HFFc6 (cell line): Measurements from ENCODE around the gene NXF1. TPM values are rescaled to one million over a fixed set of nuclear protein-coding genes. Genes with fewer than 3 reads are reported as not detected.
"Not testable (repeated sequence)": the region's sequence is repeated elsewhere in the genome, so short reads cannot be mapped to it uniquely, and the experiment has no call there.

ENCODE experiments used
- DNase-seq: peaks from one replicate; pipeline ENCODE4 v3.0.0-alpha.2; 2018
- H3K27ac Mint-ChIP-seq: 2 replicates; pipeline ENCODE4 v1.8.0; 2020; ENCODE audit warnings: mild to moderate bottlenecking, mixed read lengths
- H3K27me3 Mint-ChIP-seq: 2 replicates; pipeline ENCODE4 v1.8.0; 2021; ENCODE audit warnings: mild to moderate bottlenecking, moderate library complexity, mixed read lengths; ENCODE audit not compliant: insufficient read depth
- H3K36me3 Mint-ChIP-seq: 2 replicates; pipeline ENCODE4 v1.8.0; 2021; ENCODE audit warnings: low read depth, mixed read lengths
- H3K4me1 Mint-ChIP-seq: 2 replicates; pipeline ENCODE4 v1.8.0; 2020; ENCODE audit warnings: low read depth, mixed read lengths
- H3K4me3 Mint-ChIP-seq: 2 replicates; pipeline ENCODE4 v1.8.0; 2020; ENCODE audit warnings: mild to moderate bottlenecking, moderate library complexity, mixed read lengths
- H3K9me3 Mint-ChIP-seq: 2 replicates; pipeline ENCODE4 v1.8.0; 2020; ENCODE audit warnings: mild to moderate bottlenecking, mixed read lengths
- CTCF ChIP-seq: fragments of 200-600 bp; sonication (generic); IDR thresholded peaks from 2 replicates; pipeline ENCODE4 v1.5.0; 2021; ENCODE audit warnings: antibody characterized with exemption, mild to moderate bottlenecking
- microRNA-seq: library from miRNA; unstranded; fragments of <30 nt; microRNA quantifications from one replicate; pipeline ENCODE4, GENCODE V29; 2019
- total RNA-seq, 6 experiments: library from RNA; stranded (reverse); fragmentation: NEBNext Ultra II Directional; extraction: Animal tissue kit (Norgen Biotek cat#: 25700); gene quantifications; 2 replicates in 1 of 6; 3 replicates in 5 of 6; pipeline ENCODE4 v1.2.3, GENCODE V29; 2021

NXF1 gene
- total RNA-seq, 6 experiments from 2014 or later, result 51.5 to 57.7 (median 55.0) TPM

- H3K4me1 Mint-ChIP-seq, result peaks cover 5% of the 10 kb centered on the region; the same call in 1 of the 2 replicates
- no peak for DNase-seq
- H3K36me3 Mint-ChIP-seq, result peaks cover 10% of the 10 kb centered on the region; the same call in 1 of the 2 replicates
- H3K9me3 Mint-ChIP-seq, result no peaks in the 10 kb centered on the region
- H3K4me3 Mint-ChIP-seq, result no peak overlapping the region; the same call in 1 of the 2 replicates
- peaks cover 6% of the 10 kb centered on the region for H3K27me3 Mint-ChIP-seq
- no peak for TF ChIP-seq CTCF
- no peak overlapping the region for H3K27ac Mint-ChIP-seq
Observed at GRCh38 chr11:62752177-62752785, 53.0 kb downstream of the NXF1 start.

- not testable (repeated sequence) for H3K4me1 Mint-ChIP-seq, DNase-seq, H3K27ac Mint-ChIP-seq, H3K27me3 Mint-ChIP-seq, H3K36me3 Mint-ChIP-seq, H3K4me3 Mint-ChIP-seq, H3K9me3 Mint-ChIP-seq
Observed at GRCh38 chr11:62749931-62750330, 55.3 kb downstream of the NXF1 start.

- no peak for TF ChIP-seq CTCF
- DNase-seq, result no peak
- Mint-ChIP-seq H3K27ac (no peak overlapping the region), H3K4me3 (no peak overlapping the region), H3K9me3 (no peaks in the 10 kb centered on the region), H3K4me1 (no peaks in the 10 kb centered on the region), H3K27me3 (no peaks in the 10 kb centered on the region), H3K36me3 (peaks cover 10% of the 10 kb centered on the region; the same call in 1 of the 2 replicates)
Observed at GRCh38 chr11:62747475-62748160, 57.6 kb downstream of the NXF1 start.

Small RNA genes lying within 50 kb of the gene (microRNA-seq; reads per million reads assigned to microRNA genes)
- gene MIR6514 (3.9 reads per million), gene MIR6748 (not detected)

Other genes starting within 250 kb of the NXF1 start
- gene EEF1G, start 231.5 kb downstream of the NXF1 start, total RNA-seq, result 1,000 to 10,000 TPM; 1,302 to 1,474 (median 1,327) TPM
- gene TUT1, start 213.9 kb downstream of the NXF1 start, total RNA-seq, result 10 to 100 TPM; 14.6 to 18.0 (median 16.9) TPM
- 100 to 1,000 TPM in 2 of 6 experiments, 10 to 100 TPM in 4; 89.6 to 106 (median 95.8) TPM for gene MTA2, start 203.6 kb downstream of the NXF1 start, total RNA-seq
- 10 to 100 TPM; 32.5 to 39.6 (median 36.4) TPM for gene EML3, start 192.7 kb downstream of the NXF1 start, total RNA-seq
- gene ROM1, start 192.2 kb downstream of the NXF1 start, total RNA-seq, result 1 to 10 TPM; 2.3 to 4.8 (median 3.2) TPM
- 10 to 100 TPM; 57.9 to 93.2 (median 63.0) TPM for gene B3GAT3, start 183.5 kb downstream of the NXF1 start, total RNA-seq
- gene GANAB, start 158.8 kb downstream of the NXF1 start, total RNA-seq, result 100 to 1,000 TPM; 331 to 450 (median 416) TPM
- gene INTS5, start 152.1 kb downstream of the NXF1 start, total RNA-seq, result 10 to 100 TPM; 19.1 to 26.6 (median 23.3) TPM
- 10 to 100 TPM; 56.1 to 74.6 (median 64.8) TPM for gene C11orf98, start 140.2 kb downstream of the NXF1 start, total RNA-seq
- gene CSKMT, start 140.1 kb downstream of the NXF1 start, total RNA-seq, result 10 to 100 TPM; 12.3 to 23.6 (median 17.2) TPM
- gene UQCC3, start 133.8 kb downstream of the NXF1 start, total RNA-seq, result 10 to 100 TPM in 5 of 6 experiments, 1 to 10 TPM in 1; 9.8 to 14.2 (median 11.3) TPM
- 1 to 10 TPM; 2.8 to 4.5 (median 3.7) TPM for gene LBHD1, start 133.2 kb downstream of the NXF1 start, total RNA-seq
- 100 to 1,000 TPM in 3 of 6 experiments, 10 to 100 TPM in 3; 85.2 to 114 (median 96.5) TPM for gene UBXN1, start 126.4 kb downstream of the NXF1 start, total RNA-seq
- 1 to 10 TPM; 1.2 to 4.0 (median 1.4) TPM for gene LRRN4CL, start 115.9 kb downstream of the NXF1 start, total RNA-seq
- gene BSCL2, start 98.0 kb downstream of the NXF1 start, total RNA-seq, result 10 to 100 TPM; 50.7 to 67.4 (median 56.8) TPM
- not detected for gene GNG3, start 97.8 kb downstream of the NXF1 start, total RNA-seq
- 10 to 100 TPM; 34.5 to 44.6 (median 41.6) TPM for gene HNRNPUL2, start 78.0 kb downstream of the NXF1 start, total RNA-seq
- gene TTC9C, start 77.0 kb downstream of the NXF1 start, total RNA-seq, result 10 to 100 TPM; 46.2 to 52.7 (median 50.0) TPM
- 10 to 100 TPM in 1 of 6 experiments, 1 to 10 TPM in 5; 7.9 to 10.8 (median 8.9) TPM for gene ZBTB3, start 51.3 kb downstream of the NXF1 start, total RNA-seq
- 10 to 100 TPM; 77.6 to 83.8 (median 81.4) TPM for gene POLR2G, start 43.9 kb downstream of the NXF1 start, total RNA-seq
- gene TAF6L, start 34.0 kb downstream of the NXF1 start, total RNA-seq, result 10 to 100 TPM in 5 of 6 experiments, 1 to 10 TPM in 1; 9.9 to 12.7 (median 10.6) TPM
- 10 to 100 TPM; 47.2 to 66.3 (median 52.7) TPM for gene TMEM179B, start 18.0 kb downstream of the NXF1 start, total RNA-seq
- 10 to 100 TPM; 12.8 to 15.0 (median 13.6) TPM for gene TMEM223, start 13.4 kb downstream of the NXF1 start, total RNA-seq
- gene STX5, start 26.6 kb upstream of the NXF1 start, total RNA-seq, result 10 to 100 TPM; 41.4 to 54.6 (median 47.8) TPM
- gene TEX54, start 27.4 kb upstream of the NXF1 start, total RNA-seq, result not detected
- gene WDR74, start 34.1 kb upstream of the NXF1 start, total RNA-seq, result 10 to 100 TPM; 37.4 to 49.2 (median 41.0) TPM
- 100 to 1,000 TPM; 140 to 206 (median 180) TPM for gene SLC3A2, start 75.5 kb upstream of the NXF1 start, total RNA-seq
- gene CHRM1, start 115.9 kb upstream of the NXF1 start, total RNA-seq, result not detected
- not detected for gene SLC22A6, start 179.5 kb upstream of the NXF1 start, total RNA-seq
- gene SLC22A8, start 210.4 kb upstream of the NXF1 start, total RNA-seq, result not detected